ENCODE data around the gene NUDT3.
"Not testable (repeated sequence)": the region's sequence is repeated elsewhere in the genome, so short reads cannot be mapped to it uniquely, and the experiment has no call there.

NUDT3 gene

DNA sequence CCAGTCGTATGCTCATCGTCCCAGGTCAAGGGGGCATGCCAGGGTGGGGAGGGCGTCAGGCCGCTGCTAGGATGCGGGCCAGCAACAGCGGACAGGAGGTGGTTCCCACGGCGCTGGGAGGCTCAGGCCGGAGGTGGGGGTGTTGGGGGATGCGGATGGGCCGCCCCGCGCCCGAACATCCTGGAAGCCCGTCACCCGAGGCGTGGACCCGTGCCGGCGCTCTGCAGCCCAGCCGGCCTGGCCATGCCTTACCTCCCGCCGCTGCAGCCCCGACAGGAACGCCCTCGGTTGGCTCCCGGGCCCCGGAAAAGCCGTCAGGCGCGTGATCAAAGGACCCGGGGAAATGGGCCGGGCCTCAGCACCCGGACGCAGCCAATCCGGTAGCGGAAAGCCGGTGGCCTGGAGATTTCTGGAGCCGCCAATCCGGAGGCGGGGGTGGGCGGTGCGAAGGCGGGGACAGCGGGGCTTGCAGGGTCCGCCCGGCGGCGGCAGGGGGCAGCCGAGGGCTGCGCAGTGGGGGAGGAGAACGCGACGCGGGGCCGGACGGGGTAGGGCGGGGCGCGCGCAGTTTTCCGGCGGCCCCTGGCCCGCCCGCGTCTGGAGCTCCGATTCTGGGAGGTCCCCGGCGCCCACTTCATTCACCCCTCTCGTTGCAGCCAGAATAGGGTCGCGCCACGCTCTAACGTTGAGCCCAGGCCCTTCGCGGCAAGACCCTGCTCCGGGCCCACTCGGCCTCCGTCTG lies 143.6 kb downstream of the NUDT3 start, which contains the start of gene SMIM29:
TSS of gene SMIM29 (minus strand) at position 280 of the 742 bp plus-strand sequence. CDS start 1,215 bp downstream, outside the sequence.
- peak; percentile 97 for DNase-seq

DNA sequence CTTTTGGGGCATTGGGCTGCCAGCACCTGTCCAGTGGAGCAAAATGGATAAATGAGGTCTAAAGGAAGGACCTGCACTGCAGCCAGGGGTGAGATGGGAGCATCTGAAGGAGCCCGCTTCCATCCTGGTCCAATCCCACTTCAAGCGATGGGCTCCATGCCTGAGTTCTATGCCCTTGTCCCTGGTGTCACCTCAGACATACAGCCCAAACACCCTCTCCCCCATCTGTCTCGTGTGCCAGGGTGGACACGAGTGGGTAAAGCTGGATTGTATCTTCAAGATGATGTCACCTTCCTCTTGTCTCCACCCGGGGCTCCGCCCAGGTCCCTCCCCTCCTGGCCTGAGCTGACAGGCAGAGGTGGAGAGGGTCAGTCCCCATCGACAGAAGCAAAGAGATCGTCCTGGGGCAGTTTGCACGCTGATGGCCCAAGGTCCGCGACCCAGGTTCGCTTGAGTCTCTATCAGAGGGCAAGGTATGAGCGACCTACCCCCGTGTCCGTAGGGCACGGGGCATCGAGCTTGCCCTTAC lies 144.2 kb downstream of the NUDT3 start:
- DNase-seq: peak; percentile 37

- DNase-seq: no peak
Observed at GRCh38 chr6:34247481-34248197, 144.8 kb downstream of the NUDT3 start.

- DNase-seq: peak; percentile 19
Observed at GRCh38 chr6:34246563-34247391, 145.7 kb downstream of the NUDT3 start.

- no peak for DNase-seq
Observed at GRCh38 chr6:34246249-34246562, 146.3 kb downstream of the NUDT3 start.

- DNase-seq: not testable (repeated sequence)
Observed at GRCh38 chr6:34245761-34246140, 146.7 kb downstream of the NUDT3 start.

- DNase-seq: not testable (repeated sequence)
Observed at GRCh38 chr6:34245032-34245760, 147.3 kb downstream of the NUDT3 start.

- no peak for DNase-seq
Observed at GRCh38 chr6:34243901-34244884, 148.3 kb downstream of the NUDT3 start.

DNA sequence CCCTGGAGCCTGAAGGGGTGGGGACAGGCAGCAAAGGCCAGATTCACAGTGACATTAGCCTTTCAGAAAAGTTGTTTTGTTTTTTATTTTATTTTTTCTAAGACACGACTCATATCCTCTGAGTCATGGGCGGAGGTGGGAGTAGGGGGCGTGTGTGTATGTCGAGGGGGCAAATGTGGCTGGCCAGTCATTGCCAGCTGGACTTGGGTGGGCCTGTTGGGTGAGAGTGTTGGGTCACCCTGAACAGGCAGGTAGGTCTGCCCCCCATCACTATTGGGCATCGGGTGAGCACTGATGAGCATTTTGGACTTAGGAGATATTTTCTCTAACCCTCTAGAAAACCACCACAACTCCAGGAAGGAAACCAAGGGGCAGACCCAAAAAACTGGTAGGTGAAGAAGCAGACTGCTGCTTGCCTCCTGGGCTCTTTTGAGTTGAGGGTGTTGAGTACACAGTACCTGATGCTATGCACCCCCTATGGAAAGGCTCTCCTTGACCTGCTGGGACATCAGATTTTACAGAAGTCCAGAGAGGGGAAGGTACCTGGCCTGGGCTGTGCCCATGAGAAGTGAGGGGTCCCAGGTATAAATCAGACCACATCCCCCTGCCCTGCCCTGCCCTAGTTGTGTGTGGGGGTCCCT lies 149.2 kb downstream of the NUDT3 start:
- no peak for DNase-seq

DNA sequence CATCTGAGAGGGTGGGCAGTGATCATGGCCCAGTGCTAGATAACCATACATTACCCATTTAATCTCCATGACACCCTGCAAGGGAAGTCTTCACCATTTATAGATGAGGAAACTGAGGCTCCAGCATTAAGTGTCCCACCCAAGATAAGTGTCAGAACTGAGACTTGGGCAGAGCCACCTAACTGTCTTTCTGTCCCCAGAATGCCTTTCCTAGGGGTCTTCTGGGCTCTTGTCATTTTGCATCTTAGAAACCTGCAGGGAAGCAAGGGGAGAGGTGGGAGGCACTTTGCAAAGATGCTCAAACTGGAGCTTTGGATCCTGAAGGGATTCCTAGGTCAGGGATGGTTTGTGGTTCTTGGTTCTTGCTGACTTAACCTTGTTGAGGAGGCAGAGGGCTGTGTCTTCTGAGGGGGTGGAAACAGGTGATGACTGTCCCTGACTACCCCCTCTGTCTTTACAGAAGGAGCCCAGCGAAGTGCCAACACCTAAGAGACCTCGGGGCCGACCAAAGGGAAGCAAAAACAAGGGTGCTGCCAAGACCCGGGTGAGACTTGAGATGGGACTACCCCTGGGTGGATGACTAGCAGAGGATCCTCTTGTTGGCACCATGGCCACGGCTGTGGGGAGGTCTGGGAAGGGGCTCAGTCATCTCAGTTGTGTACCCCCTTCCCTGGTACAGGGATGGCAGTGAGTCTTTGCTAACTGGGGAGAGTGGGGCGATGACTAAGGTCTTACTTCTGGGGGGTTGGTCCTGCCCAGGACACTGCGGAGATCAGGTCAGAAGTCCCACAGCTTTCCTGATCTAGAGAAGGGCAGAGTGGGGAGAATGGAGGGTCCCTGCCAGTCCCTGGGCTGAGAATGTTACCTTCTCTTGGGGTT lies 150.0 kb downstream of the NUDT3 start:
- no peak for DNase-seq

GRCh38 chr6:34241351-34242215 lies 150.9 kb downstream of the NUDT3 start:
- no peak for DNase-seq

DNA sequence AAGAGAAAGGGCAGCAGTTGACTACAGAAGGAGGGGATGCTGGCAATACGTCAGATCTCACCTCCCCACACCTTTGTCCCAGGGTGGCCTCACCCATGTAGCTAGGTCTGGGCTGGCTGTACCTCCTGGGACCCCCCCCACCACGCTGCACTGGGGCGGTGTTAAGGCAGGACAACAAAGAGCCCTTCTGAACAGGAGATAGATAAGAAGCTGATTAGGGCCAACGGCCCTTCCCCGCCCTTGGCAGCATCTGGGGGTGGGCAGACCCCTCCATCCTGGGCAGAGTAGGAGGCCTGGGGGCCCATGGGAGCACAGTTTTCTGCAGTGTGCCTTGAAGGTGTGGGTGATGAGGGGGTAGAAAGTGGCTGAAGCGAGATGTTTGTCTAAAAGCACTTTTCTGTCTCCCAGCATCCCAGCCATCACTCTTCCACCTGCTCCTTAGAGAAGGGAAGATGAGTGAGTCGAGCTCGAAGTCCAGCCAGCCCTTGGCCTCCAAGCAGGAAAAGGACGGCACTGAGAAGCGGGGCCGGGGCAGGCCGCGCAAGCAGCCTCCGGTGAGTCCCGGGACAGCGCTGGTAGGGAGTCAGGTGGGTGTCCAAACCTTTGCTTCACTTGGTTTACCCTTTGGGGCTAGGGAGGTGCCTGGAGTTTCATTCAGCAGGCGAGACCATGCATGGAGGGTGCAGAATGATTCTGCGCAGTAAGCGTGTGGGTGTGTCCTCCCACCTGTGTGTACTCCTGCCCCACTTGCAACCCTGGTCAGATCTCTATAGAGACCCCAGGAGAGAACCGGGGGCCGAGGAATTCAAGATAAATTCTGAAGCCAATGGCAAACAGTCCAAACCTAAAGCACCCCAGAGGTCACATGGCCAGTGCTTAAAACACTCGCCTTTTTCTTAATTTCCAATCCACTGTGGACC lies 151.9 kb downstream of the NUDT3 start:
- no peak for DNase-seq

DNA sequence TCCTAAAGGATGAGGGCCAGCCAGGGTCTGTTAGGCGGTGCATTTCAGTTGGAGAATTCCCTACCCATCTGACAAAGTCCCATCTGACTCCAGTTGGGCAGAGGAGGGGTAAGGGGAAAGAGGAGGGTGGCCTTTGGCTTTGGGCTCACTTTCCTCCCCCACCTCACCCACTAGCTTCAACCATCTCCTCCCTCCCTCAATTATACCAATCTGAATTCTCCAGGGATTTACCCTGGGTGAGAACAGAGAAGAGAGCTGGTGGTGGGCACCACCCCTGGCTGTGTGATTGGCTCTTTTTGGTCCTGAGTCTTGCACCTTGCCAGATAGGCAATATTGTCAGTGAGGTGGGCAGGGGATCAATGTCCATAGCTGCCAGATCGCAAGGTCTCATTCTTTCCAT lies 152.6 kb downstream of the NUDT3 start:
- DNase-seq: no peak

- no peak for DNase-seq
Observed at GRCh38 chr6:34239500-34239825, 153.0 kb downstream of the NUDT3 start.

GRCh38 chr6:34238585-34239499 lies 153.6 kb downstream of the NUDT3 start:
- DNase-seq: no peak
